Kidney epithelial cell (primary cell): ENCODE results near the gene MPZ. TPM values are rescaled to one million over a fixed set of nuclear protein-coding genes. Genes with fewer than 3 reads are reported as not detected.
"Not testable (repeated sequence)": the region's sequence is repeated elsewhere in the genome, so short reads cannot be mapped to it uniquely, and the experiment has no call there.

Source experiments
- DNase-seq: peaks from one replicate; pipeline ENCODE4 v3.0.0-alpha.2; 2010; ENCODE audit warnings: low read depth
- H3K27me3 ChIP-seq: 2 replicates; pipeline ENCODE4 v1.6.0; 2011; ENCODE audit warnings: low read length; ENCODE audit not compliant: control insufficient read depth, insufficient read depth
- H3K36me3 ChIP-seq: 2 replicates; pipeline ENCODE4 v1.5.1; 2011; ENCODE audit warnings: low read length; ENCODE audit not compliant: control insufficient read depth, insufficient read depth
- H3K4me3 ChIP-seq: 2 replicates; pipeline ENCODE4 v1.5.1; 2011; ENCODE audit warnings: low read depth, mild to moderate bottlenecking, control low read depth, low read length
- total RNA-seq: library from RNA; depleted of rRNA; stranded (reverse); fragments of >200 nt; gene quantifications from 2 replicates; pipeline ENCODE4 v1.2.3, GENCODE V29; 2015
- TF ChIP-seq, protein P1 (sequence below): IDR thresholded peaks from 2 replicates; pipeline ENCODE4 v1.5.1; 2011; ENCODE audit warnings: mild to moderate bottlenecking, moderate library complexity, low read length, control low read depth, inconsistent platforms; ENCODE audit not compliant: insufficient read depth, poor library complexity, severe bottlenecking

The MPZ gene
- total RNA-seq, 1 donor from 2014 or later = 0.54 TPM

- no peaks in the 10 kb centered on the region for H3K36me3 ChIP-seq
- H3K4me3 ChIP-seq = no peak overlapping the region
- TF ChIP-seq, protein P1, sequence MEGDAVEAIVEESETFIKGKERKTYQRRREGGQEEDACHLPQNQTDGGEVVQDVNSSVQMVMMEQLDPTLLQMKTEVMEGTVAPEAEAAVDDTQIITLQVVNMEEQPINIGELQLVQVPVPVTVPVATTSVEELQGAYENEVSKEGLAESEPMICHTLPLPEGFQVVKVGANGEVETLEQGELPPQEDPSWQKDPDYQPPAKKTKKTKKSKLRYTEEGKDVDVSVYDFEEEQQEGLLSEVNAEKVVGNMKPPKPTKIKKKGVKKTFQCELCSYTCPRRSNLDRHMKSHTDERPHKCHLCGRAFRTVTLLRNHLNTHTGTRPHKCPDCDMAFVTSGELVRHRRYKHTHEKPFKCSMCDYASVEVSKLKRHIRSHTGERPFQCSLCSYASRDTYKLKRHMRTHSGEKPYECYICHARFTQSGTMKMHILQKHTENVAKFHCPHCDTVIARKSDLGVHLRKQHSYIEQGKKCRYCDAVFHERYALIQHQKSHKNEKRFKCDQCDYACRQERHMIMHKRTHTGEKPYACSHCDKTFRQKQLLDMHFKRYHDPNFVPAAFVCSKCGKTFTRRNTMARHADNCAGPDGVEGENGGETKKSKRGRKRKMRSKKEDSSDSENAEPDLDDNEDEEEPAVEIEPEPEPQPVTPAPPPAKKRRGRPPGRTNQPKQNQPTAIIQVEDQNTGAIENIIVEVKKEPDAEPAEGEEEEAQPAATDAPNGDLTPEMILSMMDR = no peak
- DNase-seq = no peak
- peaks cover 42% of the 10 kb centered on the region for H3K27me3 ChIP-seq
Observed at GRCh38 chr1:161261261-161262235, 48.2 kb downstream of the MPZ start.

- TF ChIP-seq, protein P1 = no peak
- DNase-seq = no peak
- H3K27me3 ChIP-seq = peaks cover 42% of the 10 kb centered on the region
- H3K4me3 ChIP-seq = no peak overlapping the region
- no peaks in the 10 kb centered on the region for H3K36me3 ChIP-seq
Observed at GRCh38 chr1:161260376-161261260, 49.1 kb downstream of the MPZ start.

DNA sequence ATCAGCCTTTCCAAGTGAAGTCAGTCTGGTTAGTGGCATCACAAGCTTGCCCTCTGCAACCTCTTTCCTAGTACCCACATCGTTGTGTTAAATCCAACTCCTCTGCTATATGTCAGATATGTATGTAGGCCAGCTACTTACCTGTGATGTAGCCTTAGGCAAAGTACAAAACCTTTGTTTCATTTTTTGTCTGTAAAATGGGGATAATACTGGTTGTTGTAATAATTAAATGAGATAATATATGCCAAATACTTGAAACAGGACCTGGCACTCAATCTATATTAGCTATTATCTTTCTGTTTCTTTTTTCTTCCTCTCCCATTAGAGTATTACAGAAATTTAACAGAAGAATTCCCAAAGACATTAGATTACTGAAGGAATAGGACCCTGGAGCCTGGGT lies 50.0 kb downstream of the MPZ start:
- DNase-seq = no peak
- Histone ChIP-seq H3K36me3 (no peaks in the 10 kb centered on the region), H3K27me3 (peaks cover 42% of the 10 kb centered on the region), H3K4me3 (no peak overlapping the region)
- TF ChIP-seq, protein P1 = no peak

- Histone ChIP-seq H3K36me3 (no peaks in the 10 kb centered on the region), H3K4me3 (no peak overlapping the region), H3K27me3 (peaks cover 42% of the 10 kb centered on the region)
- DNase-seq = no peak
- TF ChIP-seq, protein P1 = no peak
Observed at GRCh38 chr1:161259345-161259702, 50.4 kb downstream of the MPZ start.

GRCh38 chr1:161258439-161259344 lies 51.1 kb downstream of the MPZ start, which contains the start of gene PCP4L1:
PCP4L1 (plus strand) TSS chr1:161258745; CDS start chr1:161258975, 230 bp downstream.
- TF ChIP-seq, protein P1 = no peak
- Histone ChIP-seq H3K4me3 (peak within 1 kb of the TSS; percentile 43), H3K27me3 (peaks cover 42% of the 10 kb centered on the region), H3K36me3 (no peaks in the 10 kb centered on the region)
- no peak for DNase-seq

DNA sequence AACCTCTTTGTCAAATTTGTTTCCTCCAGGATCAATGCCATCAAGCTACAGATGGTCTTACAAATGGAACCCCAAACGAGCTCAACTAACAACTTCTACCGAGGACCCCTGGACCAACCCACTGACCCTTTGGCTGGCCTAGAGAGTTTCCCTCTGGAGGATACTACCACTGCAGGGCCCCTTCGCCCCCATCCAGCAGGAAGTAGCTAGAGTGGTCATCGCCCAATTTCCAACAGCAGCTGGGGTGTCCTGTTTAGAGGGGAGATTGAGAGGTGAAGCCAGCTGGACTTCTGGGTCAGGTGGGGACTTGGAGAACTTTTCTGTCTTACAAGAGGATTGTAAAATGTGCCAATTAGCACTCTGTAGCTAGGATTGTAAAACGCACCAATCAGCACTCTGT lies 52.7 kb downstream of the MPZ start:
- DNase-seq, H3K36me3 ChIP-seq: not testable (repeated sequence)

GRCh38 chr1:161255955-161256520 lies 53.7 kb downstream of the MPZ start:
- DNase-seq = not testable (repeated sequence)
- peaks cover 34% of the 10 kb centered on the region for H3K27me3 ChIP-seq

More for the DNA sequence above, 52.7 kb downstream of the MPZ start:
- not testable (repeated sequence) for H3K4me3 ChIP-seq
- peaks cover 42% of the 10 kb centered on the region for H3K27me3 ChIP-seq

More at GRCh38 chr1:161255955-161256520, 53.7 kb downstream of the MPZ start:
- not testable (repeated sequence) for H3K36me3 ChIP-seq, H3K4me3 ChIP-seq
